HUES64 (cell line): ENCODE measurements around the gene ATF7.
"Not testable (repeated sequence)": the region's sequence is repeated elsewhere in the genome, so short reads cannot be mapped to it uniquely, and the experiment has no call there.

ENCODE experiments used
- H3K27ac ChIP-seq: 2 replicates; pipeline ENCODE4 v1.7.0; 2013; ENCODE audit warnings: low read depth, low read length, inconsistent platforms
- H3K27me3 ChIP-seq: 2 replicates; pipeline ENCODE4 v1.6.1; 2013; ENCODE audit warnings: mild to moderate bottlenecking, low read length; ENCODE audit not compliant: insufficient read depth
- H3K36me3 ChIP-seq: 2 replicates; pipeline ENCODE4 v1.6.1; 2013; ENCODE audit warnings: mild to moderate bottlenecking, low read length; ENCODE audit not compliant: insufficient read depth
- H3K4me1 ChIP-seq: 2 replicates; pipeline ENCODE4 v1.6.1; 2013; ENCODE audit warnings: mild to moderate bottlenecking, low read length, moderate library complexity; ENCODE audit not compliant: insufficient read depth
- H3K4me3 ChIP-seq: 2 replicates; pipeline ENCODE4 v1.5.1; 2013; ENCODE audit warnings: mild to moderate bottlenecking, low read length, moderate library complexity
- H3K9ac ChIP-seq: 2 replicates; pipeline ENCODE4 v1.6.1; 2013; ENCODE audit warnings: mild to moderate bottlenecking, low read depth, low read length
- H3K9me3 ChIP-seq: 2 replicates; pipeline ENCODE4 v1.6.1; 2013; ENCODE audit warnings: low read depth, low read length; ENCODE audit not compliant: insufficient read depth
- WGBS: fragments of 150-250, 120-280 bp; methylation state at CpG from one replicate; pipeline ENCODE4 v1.1.7; 2013; ENCODE audit warnings: missing lambda C conversion rate; 5-methylcytosine and 5-hydroxymethylcytosine counted together

ATF7 gene

DNA sequence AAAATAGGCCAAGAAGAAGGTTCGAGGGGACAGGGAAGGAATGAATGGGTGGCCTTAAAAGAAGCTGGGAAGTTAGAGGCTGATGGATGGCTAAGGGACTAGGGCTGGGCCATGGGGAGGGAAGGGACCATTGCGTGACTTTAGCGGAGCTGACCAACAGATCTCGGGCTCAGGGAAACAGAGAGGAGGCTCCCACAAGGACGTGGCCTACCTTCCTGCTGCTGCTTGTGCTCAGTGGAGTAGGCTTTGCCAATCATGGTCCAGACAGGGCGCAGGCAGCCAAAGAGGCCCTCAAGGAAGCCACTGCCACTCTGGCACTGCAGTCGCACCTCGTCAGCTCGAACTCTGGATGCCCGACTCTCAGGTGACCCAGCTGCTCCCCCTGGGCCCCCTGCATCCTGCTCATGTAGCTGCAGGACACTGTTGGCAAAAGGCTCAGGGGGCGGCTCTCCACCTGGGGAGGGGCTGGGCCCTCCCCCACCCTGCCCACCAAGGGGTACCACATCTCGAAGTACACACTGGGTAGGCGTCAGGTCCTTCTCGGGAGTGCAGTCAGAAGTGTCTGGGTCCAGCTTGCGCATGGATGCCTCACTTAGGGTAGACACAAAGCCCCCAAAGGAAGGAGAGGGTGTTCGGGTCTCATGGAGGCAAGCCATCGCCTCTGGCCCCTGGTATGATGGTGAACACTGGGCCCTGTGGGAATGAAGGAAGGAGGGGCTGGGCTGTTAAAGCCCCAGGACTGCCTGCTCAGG, 139.3 kb downstream of the ATF7 start:
- no peak overlapping the region for H3K4me3 ChIP-seq
- H3K27me3 ChIP-seq = no peaks in the 10 kb centered on the region
- H3K36me3 ChIP-seq = peaks cover 48% of the 10 kb centered on the region
- H3K4me1 ChIP-seq = no peaks in the 10 kb centered on the region
- 91% methylated on average over 17 of the region's 17 CpGs for WGBS
- H3K27ac ChIP-seq = no peak overlapping the region
- no peak overlapping the region for H3K9ac ChIP-seq
- no peaks in the 10 kb centered on the region for H3K9me3 ChIP-seq

DNA sequence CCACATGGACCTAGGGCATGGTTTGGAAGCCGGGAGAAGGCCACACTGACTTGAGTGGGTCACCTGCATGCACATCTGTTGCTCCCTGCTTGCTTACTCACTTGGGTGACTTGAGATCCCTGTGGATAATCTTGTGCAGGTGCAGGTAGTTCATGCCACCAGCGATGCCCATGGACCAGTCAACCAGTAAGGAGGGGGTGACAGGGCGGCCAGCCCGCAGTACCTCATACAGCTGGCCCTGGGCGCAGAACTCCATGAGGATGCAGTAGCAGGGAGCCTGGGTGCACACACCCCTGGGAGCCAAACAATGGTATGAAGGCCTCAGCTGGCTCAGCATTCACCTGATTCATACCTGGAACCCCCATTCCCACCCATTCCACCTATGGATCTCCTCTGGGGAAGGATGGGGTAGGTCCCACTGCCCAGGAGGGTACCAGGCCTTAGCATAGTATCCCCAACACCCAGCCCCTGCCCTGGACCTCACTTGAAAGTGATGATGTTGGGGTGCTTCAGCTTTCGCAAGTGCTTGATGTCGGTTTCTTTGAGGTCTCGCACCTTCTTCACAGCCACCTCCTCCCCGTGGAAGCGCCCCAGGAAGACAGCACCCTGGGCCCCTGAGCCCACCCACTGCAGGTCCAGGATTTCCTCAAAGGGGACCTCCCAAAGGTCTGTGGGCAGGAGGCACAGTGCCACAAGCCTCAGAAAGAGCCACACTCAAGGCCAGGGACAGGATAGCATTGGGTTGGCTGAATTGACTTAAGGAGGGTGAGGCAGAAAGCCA, 140.0 kb downstream of the ATF7 start:
- H3K27me3 ChIP-seq = no peaks in the 10 kb centered on the region
- WGBS = 98% methylated on average over 10 of the region's 10 CpGs
- peaks cover 55% of the 10 kb centered on the region for H3K36me3 ChIP-seq

GRCh38 chr12:53484686-53485575, 141.3 kb downstream of the ATF7 start:
- Histone ChIP-seq H3K4me3 (no peak overlapping the region), H3K27me3 (no peaks in the 10 kb centered on the region), H3K9ac (no peak overlapping the region), H3K4me1 (peaks cover 6% of the 10 kb centered on the region; the same call in 1 of the 2 replicates), H3K9me3 (no peaks in the 10 kb centered on the region), H3K27ac (no peak overlapping the region), H3K36me3 (peaks cover 66% of the 10 kb centered on the region)
- WGBS = 95% methylated on average over 10 of the region's 10 CpGs

More for the DNA sequence above, 140.0 kb downstream of the ATF7 start:
- Histone ChIP-seq H3K9me3 (no peaks in the 10 kb centered on the region), H3K4me1 (no peaks in the 10 kb centered on the region), H3K9ac (no peak overlapping the region), H3K27ac (no peak overlapping the region), H3K4me3 (no peak overlapping the region)

- Histone ChIP-seq H3K27ac (no peak overlapping the region; the same call in 1 of the 2 replicates), H3K4me1 (peaks cover 11% of the 10 kb centered on the region; the same call in 1 of the 2 replicates), H3K27me3 (no peaks in the 10 kb centered on the region), H3K4me3 (no peak overlapping the region), H3K9me3 (no peaks in the 10 kb centered on the region), H3K36me3 (peaks cover 76% of the 10 kb centered on the region), H3K9ac (no peak overlapping the region)
- WGBS = 92% methylated on average over 4 of the region's 4 CpGs
Observed at GRCh38 chr12:53483979-53484377, 142.2 kb downstream of the ATF7 start.

GRCh38 chr12:53483225-53483978, 142.8 kb downstream of the ATF7 start:
- peak overlapping the region; percentile 53; the same call in 1 of the 2 replicates for H3K27ac ChIP-seq
- 84% methylated on average over 9 of the region's 9 CpGs for WGBS
- peaks cover 82% of the 10 kb centered on the region for H3K36me3 ChIP-seq
- no peak overlapping the region for H3K4me3 ChIP-seq
- no peaks in the 10 kb centered on the region for H3K27me3 ChIP-seq
- no peak overlapping the region for H3K9ac ChIP-seq
- no peaks in the 10 kb centered on the region for H3K9me3 ChIP-seq
- peaks cover 11% of the 10 kb centered on the region; the same call in 1 of the 2 replicates for H3K4me1 ChIP-seq

DNA sequence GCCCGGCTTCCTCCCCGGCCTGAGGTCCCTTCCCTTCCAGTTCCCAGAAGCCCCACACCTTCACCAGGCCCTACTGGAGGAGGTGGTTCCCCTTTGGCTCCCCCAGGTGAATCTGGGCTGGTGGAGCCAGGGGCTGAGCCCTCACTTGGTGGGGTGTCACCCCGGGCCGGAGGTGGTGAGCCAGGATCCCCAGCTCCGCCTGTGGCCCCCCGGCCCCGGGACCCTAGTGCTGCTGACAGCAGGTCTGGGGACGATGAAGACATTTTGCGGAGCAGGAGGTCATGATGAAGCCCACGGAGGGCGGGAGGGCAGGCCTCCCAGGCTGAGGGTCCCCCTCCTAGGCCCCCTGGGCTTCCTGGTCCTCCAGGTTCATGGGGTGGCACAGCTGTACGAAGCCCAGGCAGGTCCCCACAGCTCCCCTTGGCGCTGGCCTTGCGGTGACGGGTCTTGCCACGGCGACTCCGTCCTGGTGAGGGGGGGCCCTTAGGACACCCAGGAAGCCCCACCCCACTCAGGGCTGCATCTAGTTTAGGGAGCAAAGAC, 143.5 kb downstream of the ATF7 start:
- H3K4me1 ChIP-seq = peaks cover 11% of the 10 kb centered on the region; the same call in 1 of the 2 replicates
- peaks cover 89% of the 10 kb centered on the region for H3K36me3 ChIP-seq
- no peaks in the 10 kb centered on the region for H3K27me3 ChIP-seq
- H3K9me3 ChIP-seq = no peaks in the 10 kb centered on the region
- H3K27ac ChIP-seq = peak overlapping the region; percentile 53; the same call in 1 of the 2 replicates
- H3K4me3 ChIP-seq = no peak overlapping the region
- WGBS = 93% methylated on average over 18 of the region's 18 CpGs
- no peak overlapping the region for H3K9ac ChIP-seq

DNA sequence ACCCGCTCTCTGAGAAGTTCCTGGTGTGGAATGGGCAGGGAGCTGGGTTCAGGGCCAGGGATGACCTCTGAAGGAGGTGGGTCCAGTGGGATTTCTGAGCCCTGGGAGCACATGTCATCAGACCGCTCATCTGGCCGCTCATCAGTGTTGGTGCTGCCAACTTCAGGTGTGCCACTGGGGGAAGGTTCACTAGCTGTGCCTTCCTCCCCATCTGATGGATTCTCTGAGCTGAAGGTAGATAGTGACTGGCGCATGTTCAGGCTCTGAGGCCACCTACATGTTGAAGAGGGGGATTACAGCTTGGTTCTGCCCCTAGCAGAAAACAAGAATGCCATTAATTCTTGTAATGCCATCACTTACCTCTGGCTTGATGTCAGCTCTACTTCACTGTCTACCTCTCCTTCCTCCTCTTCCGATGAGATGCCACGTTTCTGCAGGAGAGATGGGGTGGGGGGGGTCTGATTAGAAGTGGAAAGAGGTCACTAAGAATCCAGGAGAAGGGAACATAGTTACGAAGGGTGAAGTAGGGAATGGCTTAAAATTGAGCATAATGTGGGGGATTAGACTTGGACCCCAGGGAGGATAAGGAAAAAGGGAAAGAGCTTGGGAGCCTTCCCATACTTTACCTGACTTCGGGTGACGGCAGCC, 144.1 kb downstream of the ATF7 start:
- no peak overlapping the region for H3K4me3 ChIP-seq
- H3K9ac ChIP-seq = no peak overlapping the region
- 87% methylated on average over 9 of the region's 9 CpGs for WGBS
- peaks cover 11% of the 10 kb centered on the region; the same call in 1 of the 2 replicates for H3K4me1 ChIP-seq
- H3K36me3 ChIP-seq = peaks cover 94% of the 10 kb centered on the region
- H3K27ac ChIP-seq = peak overlapping the region; percentile 53; the same call in 1 of the 2 replicates
- no peaks in the 10 kb centered on the region for H3K27me3 ChIP-seq
- no peaks in the 10 kb centered on the region for H3K9me3 ChIP-seq

GRCh38 chr12:53481458-53481857, 144.7 kb downstream of the ATF7 start:
- not testable (repeated sequence) for H3K27me3 ChIP-seq, H3K9ac ChIP-seq, H3K9me3 ChIP-seq, H3K4me3 ChIP-seq
- peaks cover 96% of the 10 kb centered on the region for H3K36me3 ChIP-seq
- H3K4me1 ChIP-seq = peaks cover 14% of the 10 kb centered on the region; the same call in 1 of the 2 replicates
- WGBS = 92% methylated on average over 6 of the region's 6 CpGs
- H3K27ac ChIP-seq = peak overlapping the region; percentile 27; the same call in 1 of the 2 replicates

- Histone ChIP-seq H3K36me3 (peaks cover 96% of the 10 kb centered on the region), H3K27me3 (no peaks in the 10 kb centered on the region), H3K27ac (no peak overlapping the region), H3K4me1 (peaks cover 17% of the 10 kb centered on the region; the same call in 1 of the 2 replicates), H3K4me3 (no peak overlapping the region), H3K9me3 (no peaks in the 10 kb centered on the region), H3K9ac (no peak overlapping the region)
- 95% methylated on average over 7 of the region's 12 CpGs for WGBS
Observed at GRCh38 chr12:53480491-53481442, 145.4 kb downstream of the ATF7 start.
